Measurements from ENCODE around the gene PCCA.

The PCCA gene

DNA sequence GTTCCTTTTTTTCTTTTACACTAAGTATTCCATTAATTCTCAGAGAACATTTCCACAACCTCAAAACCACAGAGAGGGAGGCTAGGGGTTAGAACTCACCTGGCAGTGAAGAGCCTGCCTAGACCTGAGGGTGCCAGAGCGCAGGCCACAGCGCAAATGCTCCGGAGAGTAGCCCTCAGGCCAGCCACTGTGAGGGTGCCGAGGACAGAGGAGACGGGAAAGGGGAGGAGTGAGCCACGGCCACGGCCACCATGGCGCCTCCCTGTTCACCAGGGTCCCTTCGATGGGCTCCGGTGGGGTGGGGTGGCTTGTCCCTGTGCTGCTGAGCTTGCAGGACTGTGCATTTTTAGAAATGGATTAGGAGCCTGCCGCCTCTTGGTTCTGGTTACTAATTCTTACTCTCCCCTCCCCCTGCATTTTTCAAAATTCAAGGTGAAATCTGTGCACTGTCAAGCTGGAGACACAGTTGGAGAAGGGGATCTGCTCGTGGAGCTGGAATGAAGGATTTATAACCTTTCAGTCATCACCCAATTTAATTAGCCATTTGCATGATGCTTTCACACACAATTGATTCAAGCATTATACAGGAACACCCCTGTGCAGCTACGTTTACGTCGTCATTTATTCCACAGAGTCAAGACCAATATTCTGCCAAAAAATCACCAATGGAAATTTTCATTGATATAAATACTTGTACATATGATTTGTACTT, 440.9 kb downstream of the PCCA start:
- no peak for DNase-seq

DNA sequence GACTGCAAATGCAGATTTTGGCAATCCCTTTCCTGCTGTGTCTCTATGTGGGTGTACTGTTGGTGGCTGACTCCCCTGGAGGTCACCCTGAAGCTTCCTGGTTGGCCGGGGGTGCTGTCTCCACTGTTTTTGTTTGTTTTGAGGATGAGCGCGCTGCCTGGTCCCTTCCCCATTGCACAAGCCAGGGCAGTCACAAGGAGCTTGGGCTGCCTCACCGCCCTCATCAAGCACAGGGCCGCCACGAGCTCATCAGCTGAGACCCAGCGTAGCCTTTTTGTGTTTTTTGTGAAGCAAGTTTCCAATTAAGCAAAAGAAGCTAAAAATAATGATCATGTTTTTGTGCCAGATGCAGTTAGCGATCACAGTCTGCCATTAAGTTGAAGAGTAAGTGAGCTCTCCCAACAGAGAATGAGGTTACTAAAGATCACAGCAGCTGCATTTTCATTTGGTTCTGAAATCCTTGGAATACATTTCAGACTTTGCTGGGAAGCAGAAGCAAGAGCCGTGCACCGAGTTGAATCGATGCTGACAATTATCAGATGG, 441.8 kb downstream of the PCCA start:
- peak; percentile 51 for DNase-seq

DNA sequence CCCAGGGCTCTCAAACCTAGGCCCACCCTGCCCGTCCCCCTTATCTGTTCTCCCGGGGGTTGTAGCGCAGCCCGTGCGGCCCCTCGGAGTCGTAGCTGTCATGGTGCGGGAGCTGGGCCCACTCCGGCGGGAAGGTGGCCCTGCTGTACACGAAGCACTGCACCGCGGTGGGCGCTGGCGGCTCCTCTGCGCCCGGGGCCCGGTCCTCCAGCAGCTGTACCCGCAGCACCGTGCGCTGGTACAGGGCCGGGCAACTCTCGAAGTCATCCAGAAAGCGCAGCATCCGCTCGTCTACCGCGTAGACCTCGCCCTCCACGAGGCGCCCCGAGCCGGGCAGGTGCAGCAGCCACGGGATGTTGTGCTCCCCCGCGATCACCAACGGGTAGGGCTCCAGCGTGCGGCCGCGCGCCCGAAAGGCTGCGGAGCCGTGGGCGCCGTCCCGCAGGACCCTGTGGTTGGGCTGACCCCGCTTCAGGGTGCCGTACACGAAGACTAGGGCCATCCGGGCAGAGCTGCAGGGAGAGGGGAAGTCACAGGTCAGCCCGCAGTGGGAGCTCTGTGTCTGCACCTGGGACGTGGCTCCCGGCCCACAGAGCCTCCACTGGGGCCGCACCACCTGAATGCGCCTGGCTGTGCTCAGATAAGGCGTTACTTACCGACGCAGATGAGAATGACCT, 443.3 kb downstream of the PCCA start:
- no peak for DNase-seq

DNA sequence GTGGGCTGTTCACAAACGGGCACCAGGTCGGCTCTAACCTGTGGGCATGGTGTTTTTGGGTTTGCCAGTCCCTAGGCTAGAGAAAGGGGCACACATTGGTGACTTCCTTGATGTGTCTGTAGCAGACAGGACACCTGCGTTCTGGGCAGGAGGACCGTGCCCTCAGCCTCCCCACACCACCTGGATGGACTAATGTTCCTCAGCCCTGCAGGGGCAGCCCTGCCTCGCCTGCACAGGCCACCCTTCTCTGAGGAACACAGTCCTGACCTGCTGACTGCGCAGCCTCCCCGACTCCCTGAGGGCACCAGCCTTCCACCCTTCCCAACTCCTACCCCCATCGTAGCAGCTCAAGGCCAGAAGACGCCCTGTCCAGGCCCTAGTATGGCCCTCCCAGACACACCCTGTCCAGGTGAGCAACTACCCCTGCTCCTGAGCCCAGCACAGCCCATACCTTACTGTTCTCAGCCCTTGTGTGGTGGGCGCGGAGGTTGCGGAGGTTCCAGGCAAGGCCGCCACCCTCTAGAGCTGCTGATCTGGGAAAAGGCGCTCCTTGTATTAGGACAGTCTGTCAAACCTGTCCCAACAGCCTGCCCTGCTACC, 444.0 kb downstream of the PCCA start:
- DNase-seq = no peak

DNA sequence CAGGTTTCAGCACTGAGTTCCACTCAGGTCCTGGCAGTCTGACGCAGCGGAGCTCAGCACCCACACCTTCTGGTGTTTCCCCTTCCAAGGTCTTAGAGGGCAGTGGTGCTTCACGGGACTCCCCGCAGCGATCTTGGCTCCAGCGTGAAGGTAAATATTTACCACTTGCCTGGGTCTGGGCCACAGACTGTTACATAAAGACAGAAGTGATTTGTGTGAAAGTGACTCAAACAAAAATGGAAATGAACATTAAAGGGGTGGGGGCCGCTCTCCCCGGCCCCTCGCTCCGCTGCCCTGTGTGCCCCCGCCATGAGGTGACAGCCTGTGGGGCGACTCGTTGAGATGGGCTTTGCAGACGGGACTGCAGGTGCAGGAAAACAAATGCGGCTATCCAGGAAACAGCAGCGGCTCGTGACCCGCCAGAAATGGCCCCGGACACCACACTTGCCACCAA, 444.7 kb downstream of the PCCA start:
- DNase-seq = no peak

DNA sequence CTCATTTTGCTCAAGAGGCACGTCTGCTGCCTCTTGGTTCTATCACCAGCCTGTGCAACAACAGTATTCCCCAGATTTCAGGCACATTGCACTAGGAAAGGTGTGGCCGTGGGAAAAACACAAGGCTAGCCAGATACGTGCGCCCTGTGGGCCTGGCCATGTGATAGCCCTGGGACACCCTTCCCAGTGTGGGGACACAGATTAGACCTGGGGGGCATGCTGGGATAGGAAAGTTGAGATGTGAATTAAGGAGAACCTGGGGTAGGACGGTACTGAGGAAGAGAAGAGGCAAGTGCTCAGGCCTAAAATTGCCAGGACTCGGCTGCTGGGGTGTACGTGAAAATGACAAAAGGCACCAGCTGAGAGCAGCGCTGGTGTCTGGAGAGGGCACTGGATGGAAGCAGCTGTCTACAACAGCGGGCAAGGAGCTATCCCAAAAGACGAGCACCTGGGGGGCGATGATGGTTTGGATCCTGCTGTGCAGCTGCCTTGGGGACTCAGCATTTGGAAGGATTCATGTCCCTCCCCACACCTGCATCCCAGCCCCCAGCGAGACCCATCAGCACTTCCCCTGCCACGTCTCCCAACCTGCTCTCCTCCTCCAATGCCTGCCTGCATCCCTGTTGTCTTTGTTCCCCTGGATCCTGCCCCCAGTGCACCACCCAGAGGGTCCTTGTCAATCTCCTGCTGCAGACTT, 445.4 kb downstream of the PCCA start:
- no peak for DNase-seq

DNA sequence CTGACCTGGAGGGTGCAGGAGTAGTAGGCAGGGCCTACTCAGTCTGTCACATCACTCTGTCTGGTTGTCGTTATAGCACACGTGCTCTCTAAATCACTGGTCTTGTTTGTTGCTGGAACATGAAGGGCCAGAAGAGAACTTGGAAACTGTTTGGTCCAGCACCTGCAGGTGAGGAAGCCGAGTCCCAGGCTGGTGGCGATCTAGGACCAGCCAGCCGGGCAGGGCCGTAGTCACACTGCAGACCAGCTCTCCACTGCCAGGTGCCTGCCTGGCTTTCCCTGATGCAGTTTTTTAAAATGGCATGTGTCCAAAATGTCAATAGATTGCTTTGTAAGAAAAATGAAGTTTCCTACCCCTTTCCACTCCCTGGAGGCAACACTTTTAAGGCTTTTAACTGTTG, 446.0 kb downstream of the PCCA start:
- no peak for DNase-seq

DNA sequence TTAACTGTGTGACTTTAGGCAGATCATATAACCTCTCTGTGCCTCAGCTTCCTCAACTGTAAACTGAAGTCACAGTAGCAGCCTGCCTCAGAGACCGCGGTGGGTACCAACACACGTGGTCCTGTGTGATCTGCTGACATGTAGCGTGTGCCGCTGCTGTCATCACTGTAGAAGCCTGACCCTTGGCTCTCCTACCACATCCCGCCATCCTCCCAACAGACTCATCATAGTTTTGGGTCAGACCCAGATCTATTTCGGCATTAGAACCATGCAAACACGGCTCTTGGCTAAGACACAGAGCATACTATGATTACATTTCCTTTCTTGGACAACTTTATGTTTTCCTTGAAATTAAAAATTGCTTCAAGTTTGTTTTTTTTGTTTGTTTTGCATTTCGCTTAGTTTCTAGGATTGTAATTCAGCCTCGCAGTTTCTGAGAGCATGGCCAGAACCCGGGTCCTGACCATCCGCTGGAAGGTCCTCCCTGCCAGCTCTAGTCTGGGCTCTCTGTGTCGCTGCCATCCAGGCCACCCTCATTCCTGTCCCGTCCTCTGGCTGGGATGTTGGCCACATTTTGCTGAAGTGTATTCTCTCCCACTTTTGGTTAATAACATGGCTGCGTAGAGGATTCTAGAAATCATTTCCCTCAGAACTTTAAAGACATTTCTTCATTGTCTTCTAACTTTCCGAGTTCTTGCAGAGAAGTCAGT, 446.7 kb downstream of the PCCA start:
- no peak for DNase-seq

DNA sequence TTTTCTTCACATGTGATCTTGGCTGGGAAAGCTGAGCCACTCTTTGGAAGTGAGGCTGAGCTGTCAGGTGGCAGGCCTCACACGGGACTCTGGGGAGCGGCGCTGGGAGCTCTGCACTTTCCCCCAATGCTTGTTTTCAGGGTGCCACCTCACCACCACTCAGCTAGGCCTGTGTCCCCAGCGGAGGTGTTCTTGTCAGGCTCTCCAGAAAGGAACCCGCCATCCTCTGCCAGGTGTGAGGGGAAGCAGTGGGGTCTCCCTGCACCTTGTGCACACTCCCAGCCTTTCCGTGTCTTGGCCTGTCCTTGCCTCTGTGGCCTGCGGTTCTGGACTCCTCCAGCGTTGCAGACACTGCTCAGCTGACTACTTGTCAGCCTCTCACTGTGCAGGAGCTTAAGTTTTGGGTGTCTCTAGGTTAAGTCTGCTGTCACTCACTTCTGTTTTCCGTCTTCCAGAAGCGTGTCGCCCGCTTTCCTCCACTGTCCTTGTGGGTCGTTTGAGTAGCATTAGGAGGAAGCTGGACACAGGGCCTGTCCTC, 447.8 kb downstream of the PCCA start:
- no peak for DNase-seq

DNA sequence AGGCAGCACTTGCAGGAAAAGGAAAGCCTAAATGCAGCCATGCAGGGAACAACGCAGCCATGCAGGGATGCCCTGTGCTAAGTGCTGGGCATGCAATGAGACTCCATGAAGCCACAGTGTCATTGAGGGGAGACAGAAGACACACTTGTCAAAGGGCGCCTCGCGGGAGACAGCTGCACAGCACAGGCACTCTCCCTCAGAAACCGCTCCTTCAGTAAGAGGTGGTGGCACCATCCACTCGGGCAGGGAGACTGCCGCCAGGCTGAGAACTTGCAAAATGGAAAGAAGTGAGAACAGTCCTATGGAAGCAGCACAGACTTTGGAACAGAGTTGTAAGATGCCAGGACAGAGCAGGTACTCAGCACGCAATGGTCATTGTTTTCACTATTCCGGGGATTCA, 448.6 kb downstream of the PCCA start:
- DNase-seq = no peak

DNA sequence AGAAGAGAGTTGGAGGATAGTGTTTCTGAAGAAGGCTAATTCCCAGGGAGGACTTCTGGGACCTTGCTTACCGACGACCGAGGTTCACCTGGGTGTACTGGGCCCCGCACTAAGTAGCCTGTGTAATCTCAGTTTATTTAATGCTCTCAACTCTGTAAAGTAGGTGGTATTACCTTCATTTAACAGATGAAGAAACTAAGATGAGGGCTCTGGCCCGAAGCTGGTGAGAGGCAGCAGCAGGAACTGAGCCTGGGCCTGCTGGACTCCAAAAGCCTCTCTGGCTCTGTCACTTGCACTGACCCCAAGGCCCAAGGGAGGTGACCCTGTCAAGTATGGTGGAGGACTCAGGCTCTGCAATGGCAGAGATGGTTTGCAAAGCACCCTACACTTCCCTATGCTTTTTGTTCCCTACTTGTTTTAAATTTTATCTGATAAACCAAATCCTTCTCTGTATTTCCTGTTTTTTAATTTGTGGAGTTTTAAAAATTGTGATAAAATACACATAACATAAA, 449.1 kb downstream of the PCCA start:
- no peak for DNase-seq

DNA sequence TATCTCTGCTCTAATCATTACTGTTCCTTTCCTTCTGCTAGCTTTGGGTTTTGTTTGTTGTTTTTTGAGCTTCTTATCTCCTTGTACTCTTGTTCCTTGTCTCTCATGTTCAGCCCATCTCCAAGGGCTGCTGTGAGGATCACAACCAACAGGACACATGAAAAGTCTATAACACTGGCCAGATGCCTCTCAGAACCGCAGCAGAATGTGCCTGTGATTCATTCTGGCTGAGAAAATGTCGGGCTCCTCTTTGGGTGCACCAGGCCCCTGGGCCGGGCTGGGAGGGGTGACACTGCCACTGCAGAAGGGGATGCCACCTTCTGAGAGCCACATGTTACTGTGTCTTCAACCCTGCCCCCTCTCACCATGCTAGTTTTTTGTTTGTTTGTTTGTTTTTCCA, 451.7 kb downstream of the PCCA start:
- no peak for DNase-seq

DNA sequence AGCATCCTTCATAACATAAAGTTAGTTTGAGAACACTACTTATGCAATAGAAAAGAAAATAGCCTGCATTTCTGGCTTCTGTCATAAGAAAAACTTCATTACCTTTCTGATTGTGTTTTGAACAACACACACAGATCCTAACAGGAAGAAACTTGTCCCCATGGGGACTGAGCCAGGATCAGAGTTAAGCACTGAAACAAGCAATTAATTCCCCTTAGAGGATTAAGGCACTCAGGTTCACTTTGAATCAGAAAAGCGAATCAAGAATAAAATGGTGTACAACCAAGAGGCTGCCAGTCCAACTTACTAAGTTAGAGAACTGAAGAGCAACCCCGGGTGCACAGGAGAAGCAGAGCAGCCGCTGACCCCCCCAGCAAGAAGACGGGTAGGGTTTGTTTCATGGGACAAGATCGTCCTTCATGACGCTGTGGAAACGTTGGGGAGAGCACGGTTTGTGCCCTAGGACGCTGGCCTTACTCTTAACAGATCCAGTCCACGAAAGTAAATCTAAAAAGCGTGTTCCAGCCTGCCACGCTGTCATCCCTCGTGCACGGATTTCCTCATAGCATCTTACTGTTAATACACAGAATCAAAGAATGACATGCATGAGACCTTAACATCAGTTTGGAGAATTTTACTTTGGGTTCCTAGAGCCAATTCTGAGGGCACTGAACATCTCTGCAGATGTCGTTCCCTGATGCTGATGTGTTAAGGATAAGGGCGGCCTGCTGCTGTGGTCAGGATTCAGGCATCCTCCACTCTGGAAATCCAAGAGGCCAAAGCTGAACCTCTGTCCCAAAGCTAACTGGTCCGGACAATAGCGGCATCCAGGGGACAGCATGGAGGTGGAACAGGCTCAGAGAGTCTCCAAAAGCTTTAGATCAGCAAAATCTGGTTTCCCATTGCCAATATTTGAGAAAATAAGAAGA, 453.3 kb downstream of the PCCA start:
- DNase-seq = no peak

DNA sequence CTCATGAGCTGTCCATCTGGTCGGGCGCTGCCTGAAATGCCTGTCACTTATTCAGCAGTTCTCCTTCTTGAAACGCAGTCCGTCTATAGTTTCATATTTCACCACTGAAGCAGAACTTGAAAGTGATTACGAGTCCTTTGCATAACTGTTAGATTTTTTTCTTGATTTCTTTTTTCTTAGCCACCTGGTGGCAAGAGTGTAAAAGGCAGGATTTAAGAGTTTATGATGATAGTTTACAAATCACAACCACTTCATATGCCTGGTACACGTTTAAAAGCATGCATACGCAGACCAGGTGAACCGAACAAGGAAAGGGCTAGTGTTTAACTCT, 453.9 kb downstream of the PCCA start:
- DNase-seq = peak; percentile 84

DNA sequence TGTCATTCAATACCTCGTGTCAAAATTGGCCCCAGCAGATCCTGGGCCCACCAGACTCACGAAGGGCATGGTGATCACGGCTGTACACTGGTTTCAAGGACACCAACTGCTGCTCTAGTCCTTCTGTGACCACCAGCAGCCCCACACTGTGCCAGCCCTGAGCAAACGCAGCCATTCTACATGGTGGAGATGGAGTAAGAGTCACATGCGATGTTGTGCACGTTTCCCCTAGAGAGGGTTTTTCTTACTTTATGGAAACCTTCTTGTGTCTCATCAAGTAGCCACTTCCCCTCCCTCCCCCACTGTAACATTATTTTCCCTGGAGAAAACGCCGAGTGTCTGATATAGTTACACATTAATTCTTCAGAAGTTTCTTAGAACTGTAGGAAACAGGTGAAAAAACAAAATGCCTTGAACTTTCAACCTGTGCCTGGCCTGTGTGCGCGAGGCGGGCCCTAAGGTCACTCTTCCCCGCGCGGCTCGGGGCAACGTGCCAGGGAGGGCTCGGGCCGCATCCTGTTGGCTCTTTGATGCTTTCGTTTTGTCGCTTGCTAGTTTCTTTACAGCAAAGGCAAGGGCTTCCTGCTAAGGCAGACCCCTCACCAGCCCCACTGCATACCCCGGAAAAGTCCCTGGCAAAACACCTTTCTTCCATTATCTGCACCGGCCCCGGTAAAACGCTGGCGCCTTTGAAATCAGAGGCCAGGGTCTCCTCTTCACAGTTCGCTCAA, 455.1 kb downstream of the PCCA start:
- peak; percentile 6 for DNase-seq

DNA sequence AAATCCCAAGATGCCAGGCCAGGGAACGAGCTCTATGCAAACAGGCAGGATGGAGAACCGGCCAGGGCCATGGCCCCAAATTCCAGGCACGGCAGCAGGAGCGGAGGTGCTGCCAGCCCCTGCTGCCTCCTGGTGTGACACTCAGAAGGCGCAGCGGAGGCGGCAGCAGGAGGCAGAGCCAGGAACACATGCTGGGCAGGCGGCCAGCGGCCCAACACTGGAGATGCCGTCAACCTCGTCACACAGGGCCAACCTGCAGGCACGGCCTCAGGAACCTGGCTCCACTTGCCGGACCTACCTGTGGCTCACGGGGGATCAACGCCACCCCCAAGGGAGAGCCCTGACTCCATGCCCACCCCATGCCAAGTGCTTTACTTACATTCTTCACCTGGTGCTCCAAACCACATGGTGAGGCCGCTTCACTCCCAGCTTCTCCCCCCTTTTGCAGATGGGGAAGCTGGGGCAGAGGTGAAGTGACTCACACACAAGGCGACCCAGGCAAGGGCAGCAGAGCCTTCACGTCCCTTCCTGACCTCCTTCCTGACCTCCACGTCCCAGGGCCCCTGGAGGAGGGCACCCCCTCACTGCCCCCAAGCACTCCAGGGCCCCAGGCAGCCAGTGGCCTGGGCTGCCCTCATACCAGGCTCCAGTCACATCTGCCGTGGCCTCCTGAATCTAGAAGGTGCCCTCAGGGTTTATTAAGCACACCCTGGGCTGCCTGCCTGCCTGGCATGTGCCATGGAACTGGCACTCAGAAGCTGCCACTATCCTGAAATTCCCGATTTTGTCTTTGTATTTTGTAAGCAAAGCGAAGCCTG, 456.2 kb downstream of the PCCA start:
- no peak for DNase-seq

DNA sequence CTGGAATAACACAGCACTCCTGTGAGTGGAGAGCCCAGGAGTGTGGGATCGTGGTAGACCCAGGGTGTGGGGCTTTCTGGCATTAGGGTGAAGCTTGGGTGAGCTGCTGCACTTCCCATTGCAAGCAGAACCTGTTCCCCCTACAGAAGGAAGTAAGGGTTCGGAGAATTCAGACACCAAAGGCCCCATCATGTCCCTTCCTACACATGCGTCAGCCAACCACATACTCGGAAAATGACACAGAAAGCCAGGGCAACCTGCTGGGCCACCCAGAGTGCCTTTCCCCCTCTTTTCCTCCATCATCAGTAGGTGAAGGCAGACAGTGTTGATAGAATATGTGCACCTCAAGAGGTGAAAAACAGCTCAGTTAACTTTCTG, 456.8 kb downstream of the PCCA start:
- DNase-seq = no peak

DNA sequence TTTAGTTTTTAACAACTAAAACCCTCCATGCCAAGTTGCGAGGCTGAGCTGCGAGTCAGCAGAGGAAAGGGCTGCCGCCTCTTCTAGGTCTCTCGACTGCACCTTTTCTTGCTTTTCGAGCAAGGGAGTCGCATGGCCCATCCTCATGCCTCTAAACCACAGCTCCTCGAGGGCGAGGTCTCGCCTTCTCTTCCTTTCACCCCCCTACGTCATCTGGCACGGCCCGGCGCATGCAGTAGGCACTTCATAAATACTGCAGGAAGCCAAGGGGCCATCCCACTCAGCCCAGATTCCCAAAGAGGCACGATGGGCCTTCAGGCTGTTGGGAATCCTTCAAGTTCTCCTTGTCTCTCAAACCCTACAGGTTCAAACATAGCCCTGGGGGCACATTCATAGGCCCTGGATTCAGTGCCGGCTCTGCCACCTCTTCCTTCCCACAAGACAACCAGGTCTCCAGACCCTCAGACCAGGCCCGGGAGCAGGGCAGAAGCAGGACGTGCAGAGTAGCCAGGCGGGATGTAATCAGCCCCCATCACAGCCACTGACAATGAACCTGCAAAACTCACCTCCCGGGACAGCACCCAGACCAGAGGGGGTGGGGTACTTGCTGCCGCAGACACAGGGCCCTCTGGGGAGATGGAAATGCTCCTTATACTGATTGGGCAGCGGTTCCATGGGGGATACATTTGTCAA, 458.0 kb downstream of the PCCA start:
- no peak for DNase-seq

DNA sequence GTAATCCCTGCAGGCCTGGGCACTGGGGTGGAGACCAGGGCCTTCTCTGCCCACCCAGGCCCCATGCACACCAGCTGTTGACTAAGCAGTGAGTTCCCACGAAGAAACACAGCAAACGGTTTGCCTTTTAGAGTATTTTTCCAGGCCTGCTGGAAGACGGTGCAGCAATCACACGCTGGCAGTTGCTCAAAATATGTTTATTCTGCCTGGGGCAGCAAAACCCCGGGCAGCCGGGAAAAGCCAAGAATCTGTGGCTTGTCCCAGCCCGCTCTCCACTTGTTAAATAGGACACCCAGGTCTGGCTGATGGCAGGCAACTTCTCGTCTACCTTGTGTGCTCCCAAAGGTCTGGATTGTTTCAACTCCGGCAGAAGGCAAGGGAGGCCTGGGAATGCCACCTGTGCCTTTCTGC, 458.9 kb downstream of the PCCA start:
- DNase-seq = no peak

Measured in suppressor macrophage treated with lipopolysaccharide for 4 hours (primary cell).